OCI-LY7 (cell line): ENCODE results near the gene CD3G. TPM values are rescaled to one million over a fixed set of nuclear protein-coding genes. Genes with fewer than 3 reads are reported as not detected.

Experiments used
- Bru-seq: library from RNA; stranded (reverse); fragments of 400-500 nt; gene quantifications from one replicate; lab custom pipeline; 2021; lab: Mats Ljungman, UMichigan
- BruChase-seq, 2 experiments: library from RNA; stranded (reverse); fragments of 400-500 nt; gene quantifications; one replicate each; lab custom pipeline; 2021; lab: Mats Ljungman, UMichigan
- BruUV-seq: library from RNA; stranded (reverse); fragments of 400-500 nt; replicated peaks from 2 replicates; lab custom pipeline; 2021; lab: Mats Ljungman, UMichigan
- CTCF ChIA-PET: fragments of 300-600 bp; sonication (Branson Sonifier 250); formaldehyde crosslinking; loops from one replicate; lab custom pipeline; 2022; ENCODE audit warnings: antibody characterized with exemption; ENCODE audit not compliant: unreplicated experiment; lab: Charles Lee
- POLR2A ChIA-PET: fragments of 300-600 bp; sonication (Branson Sonifier 250); formaldehyde crosslinking; loops from one replicate; lab custom pipeline; 2022; ENCODE audit warnings: antibody characterized with exemption; lab: Charles Lee
- DNase-seq: peaks from one replicate; pipeline ENCODE4 v3.0.0-alpha.2; 2015; ENCODE audit warnings: low spot score
- H2AFZ ChIP-seq: fragments of 200-600 bp; sonication (generic), shearing (Covaris generic); 2 replicates; pipeline ENCODE4 v1.6.1; 2014; ENCODE audit warnings: mild to moderate bottlenecking, antibody characterized with exemption, low read length, moderate library complexity
- H3K27ac ChIP-seq: fragments of 200-600 bp; sonication (generic); 2 replicates; pipeline ENCODE4 v1.5.1; 2014; ENCODE audit warnings: mixed run types, low read depth, mild to moderate bottlenecking, moderate library complexity, low read length, inconsistent platforms; ENCODE audit not compliant: poor library complexity, severe bottlenecking
- H3K36me3 ChIP-seq: fragments of 200-600 bp; sonication (generic); 2 replicates; pipeline ENCODE4 v1.6.1; 2014; ENCODE audit warnings: mild to moderate bottlenecking, antibody characterized with exemption, low read length, moderate library complexity, mixed read lengths; ENCODE audit not compliant: insufficient read depth
- H3K4me1 ChIP-seq: fragments of 200-600 bp; sonication (generic); 2 replicates; pipeline ENCODE4 v1.5.1; 2014; ENCODE audit warnings: mild to moderate bottlenecking, low read length; ENCODE audit not compliant: insufficient read depth, poor library complexity, severe bottlenecking
- H3K4me2 ChIP-seq: fragments of 200-600 bp; sonication (generic); 2 replicates; pipeline ENCODE4 v1.6.1; 2014; ENCODE audit warnings: mild to moderate bottlenecking, low read length
- H3K4me3 ChIP-seq: fragments of 200-600 bp; sonication (generic); 2 replicates; pipeline ENCODE4 v1.5.1; 2014; ENCODE audit warnings: mild to moderate bottlenecking, low read depth, low read length; ENCODE audit not compliant: poor library complexity, severe bottlenecking
- H3K79me2 ChIP-seq: fragments of 200-600 bp; sonication (generic); 2 replicates; pipeline ENCODE4 v1.6.1; 2016; ENCODE audit warnings: low read depth, mild to moderate bottlenecking, low read length, moderate library complexity, mixed read lengths; ENCODE audit not compliant: insufficient read depth
- H3K9me2 ChIP-seq: fragments of 200-600 bp; sonication (generic); 2 replicates; pipeline ENCODE4 v1.6.1; 2016; ENCODE audit warnings: mild to moderate bottlenecking, low read length, mixed read lengths; ENCODE audit not compliant: insufficient read depth
- H3K9me3 ChIP-seq: fragments of 200-600 bp; sonication (generic); 2 replicates; pipeline ENCODE4 v1.6.1; 2014; ENCODE audit warnings: mild to moderate bottlenecking, mixed run types, low read length, mixed read lengths
- H4K20me1 ChIP-seq: fragments of 200-600 bp; sonication (generic); 2 replicates; pipeline ENCODE4 v1.6.1; 2014; ENCODE audit warnings: mild to moderate bottlenecking, antibody characterized with exemption, low read length, moderate library complexity, mixed read lengths; ENCODE audit not compliant: insufficient read depth
- EZH2phosphoT487 ChIP-seq: fragments of 200-600 bp; sonication (generic); IDR thresholded peaks from 2 replicates; pipeline ENCODE4 v1.6.1; 2018; ENCODE audit warnings: low read depth, borderline replicate concordance, mild to moderate bottlenecking, mixed run types, antibody characterized with exemption, low read length, moderate library complexity, mixed read lengths
- intact Hi-C: fragments of 100-400 bp; cut with micrococcal nuclease; formaldehyde crosslinking; loops from one replicate; pipeline ENCODE4 v1.10.0; 2022; ENCODE audit not compliant: unreplicated experiment
- long read RNA-seq: library from polyadenylated mRNA; stranded (forward); transcript quantifications from one replicate; pipeline ENCODE4 v2.0.0, GENCODE V29; 2022
- total RNA-seq, 2 experiments: library from RNA; depleted of rRNA in 1 of 2; stranded (reverse); fragments of >200 nt in 1 of 2; shearing (Covaris generic) in 1 of 2; gene quantifications; 2 replicates each; pipeline ENCODE4 v1.2.3, GENCODE V29; 2014 to 2022
- TF ChIP-seq, protein P1 (sequence below): fragments of 200-600 bp; sonication (generic); conservative IDR thresholded peaks from 2 replicates; pipeline ENCODE4 v1.5.1; 2014; ENCODE audit warnings: mild to moderate bottlenecking, antibody characterized with exemption, low read length, moderate library complexity, mixed read lengths

CD3G gene
- total RNA-seq (2014; rRNA removed; shearing (Covaris generic)) = not detected in 2 replicates
- not detected in 2 replicates for total RNA-seq (2022)
- percentile 9 among the genes with signal in this experiment for Bru-seq, nascent RNA
- BruChase-seq, experiment 1, labeled RNA remaining after a 6-hour chase = percentile 9 among the genes with signal in this experiment
- BruChase-seq, experiment 2, labeled RNA remaining after a 2-hour chase = percentile 9 among the genes with signal in this experiment
- long read RNA-seq = 0 reads

DNA sequence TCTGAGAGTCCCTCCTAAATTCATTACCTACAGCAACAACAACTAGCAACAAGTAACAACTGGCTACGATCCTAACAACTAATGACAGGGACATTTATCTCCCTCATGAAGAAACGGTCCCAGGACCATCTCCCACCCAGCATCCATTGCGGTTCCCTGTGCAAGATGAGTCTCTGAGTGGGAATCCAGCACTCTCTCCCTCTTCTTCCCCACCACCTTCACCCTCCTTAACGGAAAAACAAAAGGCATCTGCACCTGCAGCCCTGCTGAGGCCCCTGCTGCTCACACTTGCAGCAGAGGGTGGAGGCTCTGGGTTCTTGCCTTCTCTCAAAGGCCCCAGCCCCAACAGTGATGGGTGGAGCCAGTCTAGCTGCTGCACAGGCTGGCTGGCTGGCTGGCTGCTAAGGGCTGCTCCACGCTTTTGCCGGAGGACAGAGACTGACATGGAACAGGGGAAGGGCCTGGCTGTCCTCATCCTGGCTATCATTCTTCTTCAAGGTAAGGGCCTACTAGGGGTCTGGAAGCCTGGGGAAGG is at the start of gene CD3G:
TSS of gene CD3G (plus strand) at position 364 of the 535 bp plus-strand sequence. CDS start at position 444, 80 bp downstream.
- no peak within 1 kb of the TSS for H3K4me2 ChIP-seq
- no peaks in the 10 kb centered on the region for H4K20me1 ChIP-seq
- intact Hi-C loops = no loop called here
- H2AFZ ChIP-seq = peak within 1 kb of the TSS; percentile 59; the same call in 1 of the 2 replicates
- CTCF ChIA-PET = no interaction called here
- H3K9me2 ChIP-seq = no peaks in the 10 kb centered on the region
- H3K9me3 ChIP-seq = no peaks in the 10 kb centered on the region
- DNase-seq = no peak
- no peak within 1 kb of the TSS for H3K27ac ChIP-seq
- H3K36me3 ChIP-seq = no peaks in the 10 kb centered on the region
- no peaks in the 10 kb centered on the region for H3K79me2 ChIP-seq
- POLR2A ChIA-PET = no interaction called here
- H3K4me1 ChIP-seq = peaks cover 33% of the 10 kb centered on the region
- TF ChIP-seq, protein P1, sequence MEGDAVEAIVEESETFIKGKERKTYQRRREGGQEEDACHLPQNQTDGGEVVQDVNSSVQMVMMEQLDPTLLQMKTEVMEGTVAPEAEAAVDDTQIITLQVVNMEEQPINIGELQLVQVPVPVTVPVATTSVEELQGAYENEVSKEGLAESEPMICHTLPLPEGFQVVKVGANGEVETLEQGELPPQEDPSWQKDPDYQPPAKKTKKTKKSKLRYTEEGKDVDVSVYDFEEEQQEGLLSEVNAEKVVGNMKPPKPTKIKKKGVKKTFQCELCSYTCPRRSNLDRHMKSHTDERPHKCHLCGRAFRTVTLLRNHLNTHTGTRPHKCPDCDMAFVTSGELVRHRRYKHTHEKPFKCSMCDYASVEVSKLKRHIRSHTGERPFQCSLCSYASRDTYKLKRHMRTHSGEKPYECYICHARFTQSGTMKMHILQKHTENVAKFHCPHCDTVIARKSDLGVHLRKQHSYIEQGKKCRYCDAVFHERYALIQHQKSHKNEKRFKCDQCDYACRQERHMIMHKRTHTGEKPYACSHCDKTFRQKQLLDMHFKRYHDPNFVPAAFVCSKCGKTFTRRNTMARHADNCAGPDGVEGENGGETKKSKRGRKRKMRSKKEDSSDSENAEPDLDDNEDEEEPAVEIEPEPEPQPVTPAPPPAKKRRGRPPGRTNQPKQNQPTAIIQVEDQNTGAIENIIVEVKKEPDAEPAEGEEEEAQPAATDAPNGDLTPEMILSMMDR = no peak
- no peak for TF ChIP-seq EZH2phosphoT487
- BruUV-seq = no TSS peak
- no peak within 1 kb of the TSS for H3K4me3 ChIP-seq

DNA sequence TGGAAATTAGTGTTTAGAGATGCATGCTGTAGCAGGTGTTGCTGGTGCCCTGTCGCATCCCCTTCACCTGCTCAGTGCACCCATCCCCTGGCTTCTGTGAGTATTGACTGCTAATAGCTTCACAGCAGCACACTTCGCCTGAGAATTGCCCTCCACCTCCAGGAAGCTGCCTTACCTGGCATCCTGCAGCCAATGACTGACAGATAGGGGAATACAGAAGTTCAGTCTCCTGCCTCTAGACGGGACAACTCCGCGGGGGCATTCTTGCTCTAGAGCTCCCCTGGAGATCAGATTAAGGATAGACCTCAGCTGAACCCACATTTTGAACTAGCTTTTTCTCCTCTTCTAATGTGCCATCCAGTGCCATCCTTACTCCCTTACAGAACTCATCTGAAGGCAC is 48.9 kb upstream of the CD3G start:
- no peaks in the 10 kb centered on the region for H4K20me1 ChIP-seq
- H3K36me3 ChIP-seq = no peaks in the 10 kb centered on the region
- no peaks in the 10 kb centered on the region for H3K9me3 ChIP-seq
- peak overlapping the region; percentile 67; the same call in 1 of the 2 replicates for H2AFZ ChIP-seq
- ChIA-PET POLR2A (interaction anchor here (0.5 to 1.3 kb wide), 7 partner anchors 10 to 100 kb away, joined by 3 to 5 read pairs (median 3); no protein-coding TSS in a partner anchor), CTCF (interaction anchor here (1.0 to 1.7 kb wide), 7 partner anchors 10 to 97 kb away, joined by 3 to 10 read pairs (median 5); no protein-coding TSS in a partner anchor)
- no peak overlapping the region for H3K4me2 ChIP-seq
- H3K4me1 ChIP-seq = peaks cover 6% of the 10 kb centered on the region
- H3K79me2 ChIP-seq = no peaks in the 10 kb centered on the region
- no peak overlapping the region for H3K27ac ChIP-seq
- no peak for DNase-seq
- TF ChIP-seq EZH2phosphoT487 = no peak
- TF ChIP-seq, protein P1 = no peak
- no TSS peak for BruUV-seq
- no peak overlapping the region for H3K4me3 ChIP-seq
- intact Hi-C loops = loop anchor here (5.0 kb wide), 1 partner anchor 192 kb away; no protein-coding TSS in a partner anchor
- no peaks in the 10 kb centered on the region for H3K9me2 ChIP-seq
